Measurements from ENCODE around the gene PRF1. TPM values are rescaled to one million over a fixed set of nuclear protein-coding genes. Genes with fewer than 3 reads are reported as not detected.

PRF1 gene
- total and polyA plus RNA-seq, 2 of the 13 experiments (the other 11 are each of a cell fraction or from before 2014, with no cell fraction given), result 1.00 to 1.4 TPM

DNA sequence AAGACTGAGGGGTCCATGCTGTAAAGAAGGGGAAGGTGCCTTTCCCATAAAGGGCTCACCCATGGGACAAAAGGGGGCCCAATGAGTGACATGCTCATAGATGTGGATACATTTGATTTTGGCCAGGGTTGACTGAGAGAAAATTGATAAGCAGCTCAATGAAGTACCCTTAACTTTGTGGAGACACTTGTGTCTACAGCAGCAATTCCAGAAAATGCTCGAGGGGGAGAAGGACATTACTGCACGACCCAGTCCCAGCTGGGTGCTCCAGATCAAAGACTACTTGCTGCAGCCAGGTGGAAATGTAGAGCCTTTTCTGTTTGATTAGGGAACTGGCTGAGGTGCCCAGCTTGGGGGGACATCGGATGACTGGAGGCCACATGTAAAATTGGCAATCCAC is 47.6 kb upstream of the PRF1 start (continued):
- TF ChIP-seq ZBTB43 (CRISPR knock-in tag; conservative IDR thresholded peaks at IDR 0.05) (no peak), HOXD1 (CRISPR knock-in tag; IDR thresholded peaks at IDR 0.05) (no peak)

- in situ Hi-C loops (cut with HindIII; ENCODE audit: extremely low pct_ligation_motif_present, low pct_unique_long_range_greater_than_20kb) (no loop called here), intact Hi-C loops (cut with micrococcal nuclease; ENCODE audit: unreplicated experiment) (no loop called here)
- H3K36me3 ChIP-seq (replicated peaks in 1 of 2; ENCODE audit: control insufficient read depth in 1 of 2, insufficient read depth in 2 of 2, low read length in 2 of 2), result no peaks in the 10 kb centered on the region
- peaks cover 26% of the 10 kb centered on the region for H3K9me3 ChIP-seq (ENCODE audit: low read length)
- FAIRE-seq (no peak), DNase-seq (ENCODE audit: low spot score) (no peak), ATAC-seq (no peak)
- ChIA-PET POLR2A (no interaction called here), CTCF (ENCODE audit: low intra/inter-chr PET ratio, low total read pairs) (no interaction called here)
- H3K4me3 ChIP-seq (replicated peaks in 1 of 3; ENCODE audit: insufficient read depth in 1 of 3, low read depth in 2 of 3, low read length in 3 of 3), result no peak overlapping the region
- no peaks in the 10 kb centered on the region for H4K20me1 ChIP-seq (ENCODE audit: insufficient read depth, low read length)
- no peak overlapping the region for H3K4me2 ChIP-seq (ENCODE audit: low read depth, low read length)
- H3K4me1 ChIP-seq (ENCODE audit: insufficient read depth, low read length), result 0 out of 2 replicates have a peak, but pooled peaks cover 4% of the 10 kb centered on the region
- H3K9ac ChIP-seq (ENCODE audit: insufficient read depth, low read depth, low read length), result no peak overlapping the region
- H3K27me3 ChIP-seq (ENCODE audit: control insufficient read depth in 1 of 2, insufficient read depth in 2 of 2, low read length in 2 of 2), result no peaks in the 10 kb centered on the region
- no TSS peak for BruUV-seq (replicated peaks)
- H3K27ac ChIP-seq (ENCODE audit: extremely low read length, insufficient read depth, low read length), result no peak overlapping the region
- H2AFZ ChIP-seq (ENCODE audit: low read length), result no peak overlapping the region
- no peaks in the 10 kb centered on the region for H3K79me2 ChIP-seq (ENCODE audit: insufficient read depth, low read length)
- 0% methylated on average over 3 of the region's 4 CpGs for WGBS (ENCODE audit: low lambda C conversion rate)
- TF ChIP-seq GATA4 (IDR thresholded peaks at IDR 0.05; ENCODE audit: borderline replicate concordance, low read depth), result no peak
- no peak for TF ChIP-seq PAX8 (CRISPR knock-in tag; IDR thresholded peaks at IDR 0.05; ENCODE audit: borderline replicate concordance)
- TF ChIP-seq ZNF367 (CRISPR knock-in tag; IDR thresholded peaks at IDR 0.05; ENCODE audit: borderline replicate concordance), result no peak
- no peak for TF ChIP-seq ZNF142 (CRISPR knock-in tag; IDR thresholded peaks at IDR 0.05)
- no peak for TF ChIP-seq HNRNPH1 (optimal IDR thresholded peaks at IDR 0.05; ENCODE audit: low read depth, low read length)
- TF ChIP-seq ZNF746 (CRISPR knock-in tag; IDR thresholded peaks at IDR 0.05), result no peak
- no peak for TF ChIP-seq SYNCRIP (IDR thresholded peaks at IDR 0.05; ENCODE audit: insufficient read depth, low read depth, low read length)
- TF ChIP-seq HDAC2 (CRISPR knock-in tag; IDR thresholded peaks at IDR 0.05), result no peak
- TF ChIP-seq ZNF883 (CRISPR knock-in tag; IDR thresholded peaks at IDR 0.05; ENCODE audit: not compliant biosample characterization), result no peak
- no peak for TF ChIP-seq REPIN1 (CRISPR knock-in tag; IDR thresholded peaks at IDR 0.05; ENCODE audit: borderline replicate concordance, low read depth)
- TF ChIP-seq STAT5B (CRISPR knock-in tag; IDR thresholded peaks at IDR 0.05), result no peak
- TF ChIP-seq RFX1 (IDR thresholded peaks at IDR 0.05), result no peak
- TF ChIP-seq HMG20B (CRISPR knock-in tag; conservative IDR thresholded peaks at IDR 0.05), result no peak
- TF ChIP-seq, protein P1, sequence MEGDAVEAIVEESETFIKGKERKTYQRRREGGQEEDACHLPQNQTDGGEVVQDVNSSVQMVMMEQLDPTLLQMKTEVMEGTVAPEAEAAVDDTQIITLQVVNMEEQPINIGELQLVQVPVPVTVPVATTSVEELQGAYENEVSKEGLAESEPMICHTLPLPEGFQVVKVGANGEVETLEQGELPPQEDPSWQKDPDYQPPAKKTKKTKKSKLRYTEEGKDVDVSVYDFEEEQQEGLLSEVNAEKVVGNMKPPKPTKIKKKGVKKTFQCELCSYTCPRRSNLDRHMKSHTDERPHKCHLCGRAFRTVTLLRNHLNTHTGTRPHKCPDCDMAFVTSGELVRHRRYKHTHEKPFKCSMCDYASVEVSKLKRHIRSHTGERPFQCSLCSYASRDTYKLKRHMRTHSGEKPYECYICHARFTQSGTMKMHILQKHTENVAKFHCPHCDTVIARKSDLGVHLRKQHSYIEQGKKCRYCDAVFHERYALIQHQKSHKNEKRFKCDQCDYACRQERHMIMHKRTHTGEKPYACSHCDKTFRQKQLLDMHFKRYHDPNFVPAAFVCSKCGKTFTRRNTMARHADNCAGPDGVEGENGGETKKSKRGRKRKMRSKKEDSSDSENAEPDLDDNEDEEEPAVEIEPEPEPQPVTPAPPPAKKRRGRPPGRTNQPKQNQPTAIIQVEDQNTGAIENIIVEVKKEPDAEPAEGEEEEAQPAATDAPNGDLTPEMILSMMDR (CRISPR knock-in tag; IDR thresholded peaks at IDR 0.05), result no peak
- TF ChIP-seq GFI1 (CRISPR knock-in tag; IDR thresholded peaks at IDR 0.05; ENCODE audit: borderline replicate concordance), result no peak
These were observed 47.0 kb upstream of the PRF1 start for GRCh38 chr10:70649526-70649925.
